Measurements from ENCODE around the gene TMEM139. TPM values are rescaled to one million over a fixed set of nuclear protein-coding genes. Genes with fewer than 3 reads are reported as not detected.

The TMEM139 gene
- total RNA-seq, 1 experiment from 2014 or later, result not detected

DNA sequence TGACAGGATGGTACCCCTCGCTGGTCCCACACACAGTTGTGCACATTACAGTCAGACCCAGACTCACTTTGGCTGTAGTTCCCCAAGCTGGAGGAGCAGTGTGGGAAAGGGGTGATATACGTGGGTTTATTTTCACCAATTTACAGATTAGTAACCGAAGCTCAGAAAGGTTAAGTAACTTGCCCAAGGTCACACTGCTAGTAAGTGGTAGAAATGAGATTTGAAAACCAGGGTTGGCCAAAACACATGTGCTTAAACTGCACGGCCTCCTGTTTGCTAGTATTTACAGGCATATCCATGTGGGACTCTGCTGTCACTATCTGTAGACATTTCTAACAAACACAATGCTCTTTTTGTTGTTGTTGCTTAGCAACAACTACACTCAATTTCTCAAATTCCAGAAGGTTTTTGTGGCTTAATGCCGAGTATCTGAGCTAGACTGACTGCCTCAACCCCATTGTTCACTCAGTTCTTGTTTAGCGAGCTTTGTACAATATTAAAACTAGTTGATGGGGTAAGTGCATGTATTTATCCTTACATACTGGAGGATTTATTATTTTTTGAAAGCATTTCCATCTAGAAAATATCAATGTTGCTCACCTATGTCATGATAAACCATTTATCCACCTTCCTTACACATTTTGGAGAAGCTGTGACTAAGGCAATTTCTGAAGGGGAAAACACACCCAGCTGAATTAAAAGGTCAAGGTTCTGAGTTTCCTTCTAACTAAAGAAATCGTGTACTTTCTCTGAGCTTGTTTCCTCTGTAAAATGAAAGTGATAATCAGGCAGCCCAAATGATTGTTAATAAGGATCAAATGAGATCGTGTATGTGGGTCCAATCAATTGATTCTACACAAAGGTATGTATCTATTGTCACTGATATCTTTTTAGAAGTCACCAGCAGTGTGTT lies 5.3 kb upstream of the TMEM139 start:
- TF ChIP-seq, protein P1, sequence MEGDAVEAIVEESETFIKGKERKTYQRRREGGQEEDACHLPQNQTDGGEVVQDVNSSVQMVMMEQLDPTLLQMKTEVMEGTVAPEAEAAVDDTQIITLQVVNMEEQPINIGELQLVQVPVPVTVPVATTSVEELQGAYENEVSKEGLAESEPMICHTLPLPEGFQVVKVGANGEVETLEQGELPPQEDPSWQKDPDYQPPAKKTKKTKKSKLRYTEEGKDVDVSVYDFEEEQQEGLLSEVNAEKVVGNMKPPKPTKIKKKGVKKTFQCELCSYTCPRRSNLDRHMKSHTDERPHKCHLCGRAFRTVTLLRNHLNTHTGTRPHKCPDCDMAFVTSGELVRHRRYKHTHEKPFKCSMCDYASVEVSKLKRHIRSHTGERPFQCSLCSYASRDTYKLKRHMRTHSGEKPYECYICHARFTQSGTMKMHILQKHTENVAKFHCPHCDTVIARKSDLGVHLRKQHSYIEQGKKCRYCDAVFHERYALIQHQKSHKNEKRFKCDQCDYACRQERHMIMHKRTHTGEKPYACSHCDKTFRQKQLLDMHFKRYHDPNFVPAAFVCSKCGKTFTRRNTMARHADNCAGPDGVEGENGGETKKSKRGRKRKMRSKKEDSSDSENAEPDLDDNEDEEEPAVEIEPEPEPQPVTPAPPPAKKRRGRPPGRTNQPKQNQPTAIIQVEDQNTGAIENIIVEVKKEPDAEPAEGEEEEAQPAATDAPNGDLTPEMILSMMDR (conservative IDR thresholded peaks at IDR 0.05; ENCODE audit: low read depth, low read length), result no peak
- TF ChIP-seq EZH2 (IDR thresholded peaks at IDR 0.05; ENCODE audit: borderline replicate concordance, low read depth, low read length, poor library complexity, severe bottlenecking), result no peak
- no TSS peak for BruUV-seq (replicated peaks)
- CTCF ChIA-PET, result no interaction called here
- no peaks in the 10 kb centered on the region for H3K27me3 ChIP-seq (replicated peaks; ENCODE audit: insufficient read depth, low read depth, low read length, poor library complexity)
- no peak overlapping the region for H3K27ac ChIP-seq (ENCODE audit: low read depth, low read length, poor library complexity, severe bottlenecking)
- intact Hi-C loops (cut with micrococcal nuclease; ENCODE audit: unreplicated experiment), result no loop called here
- H3K36me3 ChIP-seq (ENCODE audit: insufficient read depth, low read length, poor library complexity, severe bottlenecking), result no peaks in the 10 kb centered on the region
- H3K4me3 ChIP-seq (ENCODE audit: low read depth, low read length, poor library complexity, severe bottlenecking), result no peak overlapping the region
- no peaks in the 10 kb centered on the region for H3K9me3 ChIP-seq (ENCODE audit: low read depth, low read length, poor library complexity, severe bottlenecking)
- H3K4me1 ChIP-seq (ENCODE audit: insufficient read depth, low read length, poor library complexity, severe bottlenecking), result peaks cover 14% of the 10 kb centered on the region
- peak; percentile 61 for DNase-seq (ENCODE audit: low spot score)
- POLR2A ChIA-PET (ENCODE audit: low non-redundant PET), result no interaction called here

DNA sequence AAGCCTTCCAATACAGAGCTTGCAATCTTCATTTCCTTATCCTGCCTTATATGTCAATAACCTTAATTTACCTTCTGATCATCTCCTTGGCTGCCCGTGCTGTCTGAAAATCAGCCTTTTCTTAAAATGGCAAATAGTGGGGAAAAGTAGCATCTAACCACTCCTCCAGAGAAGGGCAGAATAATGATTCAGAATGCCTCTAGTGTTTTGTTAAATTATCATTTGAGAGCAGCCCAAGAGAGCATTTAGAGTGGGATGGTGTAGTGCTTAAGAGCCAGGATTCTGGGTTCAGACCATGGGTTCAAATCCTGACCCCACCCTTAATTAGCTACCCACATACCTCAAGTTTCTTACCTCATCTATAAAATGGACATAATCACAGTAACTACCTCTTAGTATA lies 4.6 kb upstream of the TMEM139 start:
- Histone ChIP-seq H3K27ac (ENCODE audit: low read depth, low read length, poor library complexity, severe bottlenecking) (no peak overlapping the region), H3K4me1 (ENCODE audit: insufficient read depth, low read length, poor library complexity, severe bottlenecking) (peaks cover 14% of the 10 kb centered on the region), H3K27me3 (replicated peaks; ENCODE audit: insufficient read depth, low read depth, low read length, poor library complexity) (no peaks in the 10 kb centered on the region), H3K36me3 (ENCODE audit: insufficient read depth, low read length, poor library complexity, severe bottlenecking) (no peaks in the 10 kb centered on the region), H3K4me3 (ENCODE audit: low read depth, low read length, poor library complexity, severe bottlenecking) (no peak overlapping the region), H3K9me3 (ENCODE audit: low read depth, low read length, poor library complexity, severe bottlenecking) (no peaks in the 10 kb centered on the region)
- POLR2A ChIA-PET (ENCODE audit: low non-redundant PET), result no interaction called here
- no TSS peak for BruUV-seq (replicated peaks)
- CTCF ChIA-PET, result no interaction called here
- no peak for TF ChIP-seq EZH2 (IDR thresholded peaks at IDR 0.05; ENCODE audit: borderline replicate concordance, low read depth, low read length, poor library complexity, severe bottlenecking)
- TF ChIP-seq, protein P1 (conservative IDR thresholded peaks at IDR 0.05; ENCODE audit: low read depth, low read length), result no peak
- intact Hi-C loops (cut with micrococcal nuclease; ENCODE audit: unreplicated experiment), result no loop called here
- no peak for DNase-seq (ENCODE audit: low spot score)

DNA sequence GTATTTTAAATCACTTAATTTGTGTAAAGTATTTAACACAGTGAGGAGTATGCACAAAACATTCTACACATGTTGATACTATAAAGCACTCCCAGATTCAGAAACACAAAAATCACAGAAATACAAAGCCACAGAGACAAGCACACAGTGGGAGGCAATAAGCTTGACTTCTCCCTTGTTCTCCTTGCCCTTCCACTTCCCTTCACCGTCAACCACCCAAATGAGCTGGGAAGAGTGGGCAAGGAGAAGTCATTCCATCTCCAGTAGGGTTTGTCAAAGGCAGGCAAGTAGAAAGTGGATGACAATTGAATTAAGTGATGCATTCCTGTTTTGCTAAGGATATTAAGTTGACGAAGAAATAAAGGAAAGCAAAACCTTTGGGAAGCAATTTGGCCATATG lies 4.2 kb upstream of the TMEM139 start:
- H3K4me1 ChIP-seq (ENCODE audit: insufficient read depth, low read length, poor library complexity, severe bottlenecking), result peaks cover 14% of the 10 kb centered on the region
- no TSS peak for BruUV-seq (replicated peaks)
- H3K4me3 ChIP-seq (ENCODE audit: low read depth, low read length, poor library complexity, severe bottlenecking), result no peak overlapping the region
- intact Hi-C loops (cut with micrococcal nuclease; ENCODE audit: unreplicated experiment), result no loop called here
- H3K27ac ChIP-seq (ENCODE audit: low read depth, low read length, poor library complexity, severe bottlenecking), result no peak overlapping the region
- H3K9me3 ChIP-seq (ENCODE audit: low read depth, low read length, poor library complexity, severe bottlenecking), result no peaks in the 10 kb centered on the region
- TF ChIP-seq, protein P1 (conservative IDR thresholded peaks at IDR 0.05; ENCODE audit: low read depth, low read length), result no peak
- TF ChIP-seq EZH2 (IDR thresholded peaks at IDR 0.05; ENCODE audit: borderline replicate concordance, low read depth, low read length, poor library complexity, severe bottlenecking), result no peak
- DNase-seq (ENCODE audit: low spot score), result no peak
- no peaks in the 10 kb centered on the region for H3K27me3 ChIP-seq (replicated peaks; ENCODE audit: insufficient read depth, low read depth, low read length, poor library complexity)
- H3K36me3 ChIP-seq (ENCODE audit: insufficient read depth, low read length, poor library complexity, severe bottlenecking), result no peaks in the 10 kb centered on the region
- POLR2A ChIA-PET (ENCODE audit: low non-redundant PET), result no interaction called here
- CTCF ChIA-PET, result no interaction called here

All from A673 (cell line).